ENCODE results near the gene MAMSTR.

MAMSTR gene

DNA sequence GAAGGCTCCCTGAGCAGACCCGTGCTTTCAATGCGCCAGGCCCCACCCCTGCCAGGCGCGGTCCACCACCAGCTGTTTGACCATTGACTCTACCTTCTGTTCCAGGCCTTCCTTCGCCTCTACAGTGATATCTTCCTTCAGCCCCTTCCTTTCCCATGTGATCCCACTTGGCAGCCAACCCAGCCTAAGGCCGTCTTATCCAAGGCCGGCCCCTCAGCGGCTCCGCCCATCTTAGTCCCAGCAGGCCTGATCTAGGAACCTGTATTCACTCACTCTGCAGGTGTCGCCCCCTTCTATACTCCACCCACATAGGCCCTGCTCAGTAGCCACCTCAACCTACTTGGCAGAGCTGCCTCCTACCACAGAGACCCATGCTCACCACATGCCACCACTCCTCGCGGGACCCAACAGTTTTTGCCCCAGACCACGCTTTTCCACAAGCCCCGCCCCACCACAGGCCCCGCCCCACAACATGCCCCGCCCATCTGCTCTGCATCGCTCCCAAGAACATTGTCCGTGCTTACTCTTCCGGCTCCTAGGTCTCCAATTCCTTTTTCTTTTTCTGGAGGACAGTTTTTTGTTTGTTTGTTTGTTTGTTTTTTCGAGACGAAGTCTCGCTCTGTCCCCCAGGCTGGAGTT is 18.0 kb upstream of the MAMSTR start:
- TF ChIP-seq, protein P1, sequence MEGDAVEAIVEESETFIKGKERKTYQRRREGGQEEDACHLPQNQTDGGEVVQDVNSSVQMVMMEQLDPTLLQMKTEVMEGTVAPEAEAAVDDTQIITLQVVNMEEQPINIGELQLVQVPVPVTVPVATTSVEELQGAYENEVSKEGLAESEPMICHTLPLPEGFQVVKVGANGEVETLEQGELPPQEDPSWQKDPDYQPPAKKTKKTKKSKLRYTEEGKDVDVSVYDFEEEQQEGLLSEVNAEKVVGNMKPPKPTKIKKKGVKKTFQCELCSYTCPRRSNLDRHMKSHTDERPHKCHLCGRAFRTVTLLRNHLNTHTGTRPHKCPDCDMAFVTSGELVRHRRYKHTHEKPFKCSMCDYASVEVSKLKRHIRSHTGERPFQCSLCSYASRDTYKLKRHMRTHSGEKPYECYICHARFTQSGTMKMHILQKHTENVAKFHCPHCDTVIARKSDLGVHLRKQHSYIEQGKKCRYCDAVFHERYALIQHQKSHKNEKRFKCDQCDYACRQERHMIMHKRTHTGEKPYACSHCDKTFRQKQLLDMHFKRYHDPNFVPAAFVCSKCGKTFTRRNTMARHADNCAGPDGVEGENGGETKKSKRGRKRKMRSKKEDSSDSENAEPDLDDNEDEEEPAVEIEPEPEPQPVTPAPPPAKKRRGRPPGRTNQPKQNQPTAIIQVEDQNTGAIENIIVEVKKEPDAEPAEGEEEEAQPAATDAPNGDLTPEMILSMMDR (IDR thresholded peaks at IDR 0.05; ENCODE audit: low read depth, low read length, missing control alignments) = no peak
- H3K4me3 ChIP-seq (ENCODE audit: low read depth, low read length) = no peak overlapping the region
- DNase-seq (ENCODE audit: low read depth) = no peak

DNA sequence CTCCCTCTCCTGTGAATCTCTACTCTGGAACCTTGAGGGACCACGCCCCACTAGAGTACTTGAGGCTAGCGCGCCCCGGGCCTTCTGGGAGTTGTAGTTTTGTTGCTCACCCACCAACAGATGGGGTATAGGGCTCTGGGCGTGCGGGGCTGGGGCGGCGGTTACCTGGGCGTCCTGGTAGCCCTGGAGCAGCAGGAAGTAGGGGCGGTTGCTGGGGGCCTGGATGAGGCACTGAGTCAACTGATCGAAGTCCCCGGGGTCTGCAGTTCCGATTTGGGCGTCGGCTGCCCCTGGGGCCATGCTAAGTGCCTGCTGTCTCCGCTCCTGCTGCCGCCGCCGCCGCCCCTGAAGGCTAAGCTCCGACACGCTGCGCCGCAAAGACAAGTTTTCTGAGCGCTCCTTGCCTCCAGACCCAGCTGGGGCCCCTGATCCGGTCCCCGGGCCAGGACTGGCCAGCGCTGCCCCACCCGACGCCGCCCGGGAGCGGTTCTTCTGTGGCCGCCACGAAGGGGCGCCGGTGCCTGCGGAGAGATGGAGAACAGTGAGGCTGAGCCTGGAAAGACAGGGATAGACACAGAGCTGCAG is 15.6 kb upstream of the MAMSTR start:
- H3K4me3 ChIP-seq (ENCODE audit: low read depth, low read length) = no peak overlapping the region
- TF ChIP-seq, protein P1 (IDR thresholded peaks at IDR 0.05; ENCODE audit: low read depth, low read length, missing control alignments) = no peak
- no peak for DNase-seq (ENCODE audit: low read depth)

DNA sequence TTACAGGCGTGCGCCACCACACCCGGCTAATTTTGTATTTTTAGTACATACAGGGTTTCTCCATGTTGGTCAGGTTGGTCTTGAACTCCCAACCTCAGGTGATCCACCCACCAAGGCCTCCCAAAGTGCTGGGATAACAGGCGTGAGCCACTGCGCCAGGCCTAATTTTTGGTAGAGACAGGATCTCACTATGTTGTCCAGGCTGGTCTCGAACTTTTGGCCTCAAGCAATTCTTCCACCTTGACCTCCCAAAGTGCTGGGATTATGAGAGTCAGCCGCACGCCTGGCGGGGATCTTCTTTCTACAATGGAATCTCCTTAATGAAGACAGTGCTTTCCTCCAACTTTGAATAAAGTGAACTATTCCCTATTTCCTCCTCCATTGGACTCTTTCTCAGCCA is 15.1 kb upstream of the MAMSTR start:
- TF ChIP-seq, protein P1 (IDR thresholded peaks at IDR 0.05; ENCODE audit: low read depth, low read length, missing control alignments) = no peak
- no peak overlapping the region for H3K4me3 ChIP-seq (ENCODE audit: low read depth, low read length)

DNA sequence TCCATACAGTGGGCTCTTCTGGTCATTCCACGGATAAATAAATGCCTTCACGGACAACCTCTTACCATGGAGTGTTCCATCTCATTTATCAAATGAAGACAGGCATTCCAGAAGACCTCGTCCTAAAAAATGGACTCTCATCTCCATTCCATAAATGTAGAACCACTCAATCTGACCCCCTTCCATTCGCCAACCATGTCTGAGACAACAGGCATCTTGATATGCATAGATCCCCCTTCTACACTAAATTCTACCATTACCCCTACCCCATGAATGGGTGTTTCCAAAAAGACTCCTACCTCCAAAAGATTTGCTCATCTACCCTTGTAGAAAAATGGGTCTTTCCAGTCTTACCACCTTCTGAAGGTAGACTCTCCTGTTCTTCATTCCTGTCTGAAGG is 11.9 kb upstream of the MAMSTR start:
- no peak overlapping the region for H3K4me3 ChIP-seq (ENCODE audit: low read depth, low read length)
- no peak for DNase-seq (ENCODE audit: low read depth)

More for the DNA sequence above, 15.1 kb upstream of the MAMSTR start:
- no peak for DNase-seq (ENCODE audit: low read depth)

DNA sequence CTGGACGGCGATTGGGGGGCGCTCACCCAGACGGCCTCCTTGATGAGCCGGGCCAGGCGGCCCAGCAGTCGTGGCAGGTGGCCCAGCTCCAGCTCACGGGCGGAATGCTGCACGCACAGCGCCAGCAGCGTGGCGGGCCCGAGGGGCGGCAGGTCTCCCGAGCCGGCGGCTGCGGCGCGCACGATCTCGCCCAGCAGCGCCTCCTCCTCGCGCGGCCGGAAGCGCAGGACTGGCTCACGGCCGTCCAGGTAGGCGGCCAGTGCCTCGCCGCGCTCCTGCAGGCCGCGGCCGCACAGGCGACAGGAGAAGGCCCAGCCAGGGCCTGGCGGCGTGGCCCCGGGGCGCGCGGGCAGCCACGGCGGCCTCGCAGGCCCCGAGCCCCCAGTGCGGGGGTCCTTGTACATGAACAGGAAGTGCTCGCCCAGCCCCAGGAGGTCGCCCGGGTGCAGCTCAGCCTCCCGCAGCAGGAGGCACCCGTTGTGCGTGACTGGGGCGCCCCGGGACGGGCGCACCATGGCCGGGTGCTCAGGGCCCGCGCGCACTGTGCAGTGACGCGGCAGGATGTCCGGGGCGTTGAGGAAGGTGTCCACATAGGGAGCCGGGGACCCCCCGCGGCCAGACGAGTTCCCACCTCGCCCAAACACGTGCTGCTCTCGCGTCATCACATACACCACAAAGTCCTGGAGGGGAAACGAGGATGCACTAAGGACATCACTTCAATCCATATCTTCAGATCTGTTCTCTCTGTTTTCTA is 9.6 kb upstream of the MAMSTR start:
- H3K4me3 ChIP-seq (ENCODE audit: low read depth, low read length) = no peak overlapping the region
- TF ChIP-seq, protein P1 (IDR thresholded peaks at IDR 0.05; ENCODE audit: low read depth, low read length, missing control alignments) = no peak
- DNase-seq (ENCODE audit: low read depth) = no peak

More for the DNA sequence above, 11.9 kb upstream of the MAMSTR start:
- TF ChIP-seq, protein P1 (IDR thresholded peaks at IDR 0.05; ENCODE audit: low read depth, low read length, missing control alignments) = no peak

DNA sequence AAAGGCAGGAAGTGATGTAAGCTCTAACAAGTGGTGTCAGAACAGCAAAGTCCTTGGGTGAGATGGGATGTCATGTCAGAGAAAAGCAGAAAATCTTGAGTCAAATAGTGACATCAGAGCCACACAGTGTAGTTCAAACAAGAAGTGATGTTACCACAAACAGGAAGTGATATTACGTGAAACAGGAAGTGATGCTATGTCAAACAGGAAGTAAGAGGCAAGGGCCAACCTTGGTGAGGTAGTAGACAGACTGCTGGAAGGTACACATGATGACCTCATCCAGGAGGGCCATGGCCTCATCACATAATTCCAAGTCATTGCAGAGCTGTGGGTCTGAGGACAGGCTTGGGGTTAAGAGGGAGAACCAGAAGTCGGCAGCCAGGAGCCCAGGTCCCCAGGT is 7.0 kb upstream of the MAMSTR start:
- H3K4me3 ChIP-seq (ENCODE audit: low read depth, low read length) = no peak overlapping the region
- DNase-seq (ENCODE audit: low read depth) = no peak
- TF ChIP-seq, protein P1 (IDR thresholded peaks at IDR 0.05; ENCODE audit: low read depth, low read length, missing control alignments) = no peak

Measured in GM12864 (cell line).